Upper lobe of right lung (tissue), 1 donor: Measurements from ENCODE around the gene SLC38A2. TPM values are rescaled to one million over a fixed set of nuclear protein-coding genes. Genes with fewer than 3 reads are reported as not detected.

Experiments used
- ATAC-seq: fragments of 200-7000 bp; cut with Tn5 transposase; one replicate; pipeline ENCODE4 v1.9.1; 2020; ENCODE audit warnings: mild to moderate bottlenecking, moderate library complexity
- DNase-seq: peaks from one replicate; pipeline ENCODE4 v3.0.0-alpha.2; 2020
- H3K27ac ChIP-seq: fragments of 200-600 bp; one replicate; pipeline ENCODE4 v1.8.0; 2022
- H3K27me3 ChIP-seq: fragments of 200-600 bp; one replicate; pipeline ENCODE4 v1.8.0; 2022; ENCODE audit warnings: mild to moderate bottlenecking
- H3K36me3 ChIP-seq: fragments of 200-600 bp; one replicate; pipeline ENCODE4 v1.8.0; 2022
- H3K4me1 ChIP-seq: fragments of 200-600 bp; one replicate; pipeline ENCODE4 v1.8.0; 2022
- H3K4me3 ChIP-seq: fragments of 200-600 bp; one replicate; pipeline ENCODE4 v1.8.0; 2022; ENCODE audit warnings: mild to moderate bottlenecking
- H3K9me3 ChIP-seq: fragments of 200-600 bp; one replicate; pipeline ENCODE4 v1.8.0; 2022
- intact Hi-C: fragments of 100-400 bp; cut with DNase I; formaldehyde crosslinking; loops from one replicate; pipeline ENCODE4 v1.11.0; 2022
- total RNA-seq: library from RNA; stranded (reverse); fragmentation: NEBNext Ultra II Directional; extraction: Animal tissue kit (Norgen Biotek cat#: 25700); gene quantifications from one replicate; pipeline ENCODE4 v1.2.1, GENCODE V29; 2021
- TF ChIP-seq, protein P1 (sequence below): fragments of 200-600 bp; IDR thresholded peaks from one replicate; pipeline ENCODE4 v1.8.0; 2022; ENCODE audit warnings: antibody characterized with exemption
- donor health status: DM: no; HTN: yes; CAD: no; lungs with severe emphysema.

The SLC38A2 gene
- total RNA-seq, 1 donor from 2014 or later = 343 TPM

DNA sequence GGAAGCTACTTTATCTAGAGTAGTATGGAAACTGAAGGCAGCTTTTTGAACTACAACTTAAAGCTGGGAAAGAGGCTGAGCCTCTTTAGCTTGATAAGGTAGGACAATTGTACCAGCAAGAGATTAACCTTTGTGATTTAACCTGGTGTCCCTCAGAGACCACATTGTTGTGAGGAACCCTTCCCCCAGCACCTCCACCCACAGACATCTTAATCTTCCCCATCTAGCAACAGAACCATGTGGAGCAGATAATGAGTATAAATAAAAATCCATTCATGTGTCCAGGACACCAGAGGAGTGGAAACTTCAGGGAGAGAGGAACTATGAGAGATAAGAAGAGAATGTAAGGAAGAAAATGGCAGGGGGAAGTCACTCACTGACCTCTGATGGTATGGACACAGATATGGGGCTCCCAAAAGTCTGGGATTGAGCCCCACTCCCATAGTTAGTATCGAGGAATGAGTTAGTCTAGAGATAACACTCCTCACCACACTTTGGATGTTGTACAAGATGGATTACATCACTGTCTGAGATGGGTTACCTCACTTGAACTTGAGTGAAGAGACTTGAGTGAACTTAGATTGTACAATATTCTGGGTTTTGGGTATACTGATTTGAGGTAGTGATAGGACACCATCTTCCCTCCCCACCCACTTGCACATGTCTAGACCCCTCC, 33.9 kb upstream of the SLC38A2 start:
- H3K27me3 ChIP-seq = no peaks in the 10 kb centered on the region
- peaks cover 13% of the 10 kb centered on the region for H3K4me1 ChIP-seq
- no peak for DNase-seq
- ATAC-seq = no peak
- no peak overlapping the region for H3K27ac ChIP-seq
- no peaks in the 10 kb centered on the region for H3K9me3 ChIP-seq
- TF ChIP-seq, protein P1, sequence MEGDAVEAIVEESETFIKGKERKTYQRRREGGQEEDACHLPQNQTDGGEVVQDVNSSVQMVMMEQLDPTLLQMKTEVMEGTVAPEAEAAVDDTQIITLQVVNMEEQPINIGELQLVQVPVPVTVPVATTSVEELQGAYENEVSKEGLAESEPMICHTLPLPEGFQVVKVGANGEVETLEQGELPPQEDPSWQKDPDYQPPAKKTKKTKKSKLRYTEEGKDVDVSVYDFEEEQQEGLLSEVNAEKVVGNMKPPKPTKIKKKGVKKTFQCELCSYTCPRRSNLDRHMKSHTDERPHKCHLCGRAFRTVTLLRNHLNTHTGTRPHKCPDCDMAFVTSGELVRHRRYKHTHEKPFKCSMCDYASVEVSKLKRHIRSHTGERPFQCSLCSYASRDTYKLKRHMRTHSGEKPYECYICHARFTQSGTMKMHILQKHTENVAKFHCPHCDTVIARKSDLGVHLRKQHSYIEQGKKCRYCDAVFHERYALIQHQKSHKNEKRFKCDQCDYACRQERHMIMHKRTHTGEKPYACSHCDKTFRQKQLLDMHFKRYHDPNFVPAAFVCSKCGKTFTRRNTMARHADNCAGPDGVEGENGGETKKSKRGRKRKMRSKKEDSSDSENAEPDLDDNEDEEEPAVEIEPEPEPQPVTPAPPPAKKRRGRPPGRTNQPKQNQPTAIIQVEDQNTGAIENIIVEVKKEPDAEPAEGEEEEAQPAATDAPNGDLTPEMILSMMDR = no peak
- intact Hi-C loops = no loop called here
- H3K4me3 ChIP-seq = no peak overlapping the region
- H3K36me3 ChIP-seq = no peaks in the 10 kb centered on the region

DNA sequence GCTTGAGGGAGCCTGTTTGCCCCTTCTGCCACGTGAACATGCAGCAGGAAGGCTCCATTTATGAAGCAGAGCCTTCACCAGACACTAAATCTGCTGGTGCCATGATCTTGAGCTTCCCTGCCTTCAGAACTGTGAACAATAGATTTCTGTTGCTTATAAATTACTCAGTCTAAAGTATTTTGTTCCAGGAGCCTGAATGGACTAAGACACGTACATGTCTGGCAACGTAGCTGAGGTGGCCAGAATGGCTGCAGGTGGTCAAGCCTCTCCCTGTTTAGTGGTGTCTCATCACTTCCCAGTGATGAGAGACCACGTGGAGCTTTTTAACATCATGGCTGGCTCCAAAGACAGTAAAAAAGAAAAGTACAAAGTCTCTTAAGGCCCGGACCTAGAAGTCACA, 32.2 kb upstream of the SLC38A2 start:
- no peak for ATAC-seq
- H3K27ac ChIP-seq = no peak overlapping the region
- intact Hi-C loops = no loop called here

DNA sequence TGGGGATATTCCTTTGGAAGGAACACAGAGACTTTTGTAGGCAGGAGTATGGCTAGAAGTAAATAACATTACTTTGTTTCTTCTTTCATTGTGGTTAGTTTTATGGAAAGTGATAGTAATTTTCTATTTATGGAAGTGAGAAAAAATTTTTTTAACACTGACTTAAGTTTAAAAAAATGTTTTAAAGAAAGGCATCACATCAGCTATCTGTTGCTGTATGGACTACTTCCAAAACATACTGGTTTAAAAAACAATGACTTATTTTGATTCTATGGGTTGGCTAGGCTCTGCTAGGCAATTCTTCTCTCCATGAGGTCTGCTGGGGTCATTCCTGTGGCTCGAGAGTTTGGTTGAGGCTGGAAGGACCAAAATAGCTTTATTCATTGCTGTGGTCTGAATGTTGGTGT, 31.7 kb upstream of the SLC38A2 start:
- Histone ChIP-seq H3K9me3 (no peaks in the 10 kb centered on the region), H3K27ac (no peak overlapping the region), H3K27me3 (no peaks in the 10 kb centered on the region), H3K4me1 (peaks cover 7% of the 10 kb centered on the region), H3K36me3 (no peaks in the 10 kb centered on the region), H3K4me3 (no peak overlapping the region)
- DNase-seq = no peak
- ATAC-seq = no peak
- intact Hi-C loops = no loop called here
- TF ChIP-seq, protein P1 = no peak

More for the DNA sequence above, 32.2 kb upstream of the SLC38A2 start:
- TF ChIP-seq, protein P1 = no peak
- no peaks in the 10 kb centered on the region for H3K9me3 ChIP-seq
- H3K4me3 ChIP-seq = no peak overlapping the region
- peaks cover 7% of the 10 kb centered on the region for H3K4me1 ChIP-seq
- no peaks in the 10 kb centered on the region for H3K27me3 ChIP-seq
- no peaks in the 10 kb centered on the region for H3K36me3 ChIP-seq
- no peak for DNase-seq

DNA sequence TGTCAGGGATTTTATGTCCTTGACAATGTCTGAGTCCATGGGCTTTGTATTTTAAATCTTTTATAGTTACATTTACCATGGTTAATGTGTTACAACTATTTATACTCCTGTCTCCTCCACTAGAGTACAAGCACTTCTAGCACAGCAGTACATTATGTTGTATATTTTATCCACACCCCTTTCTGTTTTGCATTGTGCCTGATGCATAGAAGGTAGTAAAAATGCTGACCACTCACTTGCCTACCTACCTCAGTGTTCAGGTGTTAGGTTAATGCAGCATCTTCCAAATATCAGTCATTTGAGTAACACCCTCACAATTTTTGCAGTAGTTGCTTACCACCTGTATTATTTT, 31.1 kb upstream of the SLC38A2 start:
- TF ChIP-seq, protein P1 = no peak
- intact Hi-C loops = no loop called here
- DNase-seq = no peak
- H3K27ac ChIP-seq = no peak overlapping the region
- H3K4me1 ChIP-seq = peaks cover 7% of the 10 kb centered on the region
- ATAC-seq = no peak
- no peak overlapping the region for H3K4me3 ChIP-seq
- H3K36me3 ChIP-seq = no peaks in the 10 kb centered on the region
- no peaks in the 10 kb centered on the region for H3K27me3 ChIP-seq
- no peaks in the 10 kb centered on the region for H3K9me3 ChIP-seq

DNA sequence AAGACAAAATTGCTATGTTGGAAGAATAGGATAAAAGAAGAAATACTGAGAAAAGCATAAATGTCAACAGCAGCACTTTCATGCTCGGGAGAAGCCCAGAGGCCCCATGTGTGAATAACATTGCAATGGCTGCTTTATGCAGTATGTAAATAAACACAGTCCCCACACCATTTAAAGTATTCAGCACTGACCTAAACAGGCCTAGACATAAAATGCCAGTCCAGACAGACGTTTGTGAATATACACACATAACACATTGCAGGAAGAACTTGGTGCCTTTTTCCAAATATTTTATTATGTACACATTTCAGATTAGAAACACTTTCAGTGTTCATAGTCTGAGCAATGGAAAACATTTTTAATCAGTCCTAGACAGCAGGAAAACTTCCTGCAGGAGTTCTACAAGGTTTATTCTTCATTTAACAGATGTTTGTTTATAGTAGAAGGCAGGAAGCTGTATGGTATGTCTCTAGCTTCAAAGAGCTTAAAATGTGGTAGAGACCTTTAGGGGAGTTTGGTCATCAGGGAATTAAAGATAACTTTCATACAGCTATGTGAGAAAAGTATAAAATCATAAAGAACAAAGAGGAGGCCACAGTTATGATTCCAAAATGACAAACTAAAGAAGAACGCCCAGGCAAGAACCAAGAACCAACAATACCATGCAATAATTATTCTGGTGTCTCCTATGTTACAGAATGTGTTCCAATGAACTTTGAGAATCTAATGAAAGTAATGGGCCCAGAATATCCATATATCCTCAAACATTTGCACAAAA, 30.6 kb upstream of the SLC38A2 start:
- Histone ChIP-seq H3K4me1 (peaks cover 7% of the 10 kb centered on the region), H3K36me3 (no peaks in the 10 kb centered on the region), H3K4me3 (no peak overlapping the region), H3K27ac (peak overlapping the region; percentile 32), H3K27me3 (no peaks in the 10 kb centered on the region), H3K9me3 (no peaks in the 10 kb centered on the region)
- intact Hi-C loops = no loop called here
- ATAC-seq = no peak
- DNase-seq = no peak
- TF ChIP-seq, protein P1 = no peak
